Lower lobe of right lung (tissue), 2 donors: ENCODE measurements around the gene DYSF. TPM values are rescaled to one million over a fixed set of nuclear protein-coding genes. Genes with fewer than 3 reads are reported as not detected.
A peak's percentile ranks its signal among the peaks of the same experiment; 100 is the strongest.

ENCODE experiments used
- ATAC-seq, 2 donors: fragments of 200-7000 bp; cut with Tn5 transposase; one replicate each; pipeline ENCODE4 v1.9.1; 2020 to 2022; ENCODE audit warnings: mild to moderate bottlenecking in 2 of 2, moderate library complexity in 2 of 2
- DNase-seq: peaks from one replicate; pipeline ENCODE4 v3.0.0-alpha.2; 2020
- H3K27ac ChIP-seq: fragments of 200-600 bp; one replicate; pipeline ENCODE4 v1.8.0; 2022
- H3K27me3 ChIP-seq: fragments of 200-600 bp; one replicate; pipeline ENCODE4 v1.8.0; 2022; ENCODE audit warnings: low read depth
- H3K36me3 ChIP-seq: fragments of 200-600 bp; one replicate; pipeline ENCODE4 v1.8.0; 2022; ENCODE audit warnings: mild to moderate bottlenecking
- H3K4me1 ChIP-seq: fragments of 200-600 bp; one replicate; pipeline ENCODE4 v1.8.0; 2022
- H3K4me3 ChIP-seq: fragments of 200-600 bp; one replicate; pipeline ENCODE4 v1.8.0; 2022; ENCODE audit warnings: mild to moderate bottlenecking
- H3K9me3 ChIP-seq: fragments of 200-600 bp; one replicate; pipeline ENCODE4 v1.8.0; 2022
- intact Hi-C: fragments of 100-400 bp; cut with DNase I; formaldehyde crosslinking; loops from one replicate; pipeline ENCODE4 v1.11.0; 2022
- total RNA-seq: library from RNA; stranded (reverse); fragmentation: NEBNext Ultra II Directional; extraction: Animal tissue kit (Norgen Biotek cat#: 25700); gene quantifications from one replicate; pipeline ENCODE4 v1.2.1, GENCODE V29; 2021
- TF ChIP-seq, protein P1 (sequence below): fragments of 200-600 bp; IDR thresholded peaks from one replicate; pipeline ENCODE4 v1.8.0; 2022; ENCODE audit warnings: antibody characterized with exemption, mild to moderate bottlenecking
- donor health status: DM: no; HTN: yes; CAD: no; lungs with severe emphysema.

Gene DYSF
- total RNA-seq, 1 donor from 2014 or later, result 41.2 TPM

DNA sequence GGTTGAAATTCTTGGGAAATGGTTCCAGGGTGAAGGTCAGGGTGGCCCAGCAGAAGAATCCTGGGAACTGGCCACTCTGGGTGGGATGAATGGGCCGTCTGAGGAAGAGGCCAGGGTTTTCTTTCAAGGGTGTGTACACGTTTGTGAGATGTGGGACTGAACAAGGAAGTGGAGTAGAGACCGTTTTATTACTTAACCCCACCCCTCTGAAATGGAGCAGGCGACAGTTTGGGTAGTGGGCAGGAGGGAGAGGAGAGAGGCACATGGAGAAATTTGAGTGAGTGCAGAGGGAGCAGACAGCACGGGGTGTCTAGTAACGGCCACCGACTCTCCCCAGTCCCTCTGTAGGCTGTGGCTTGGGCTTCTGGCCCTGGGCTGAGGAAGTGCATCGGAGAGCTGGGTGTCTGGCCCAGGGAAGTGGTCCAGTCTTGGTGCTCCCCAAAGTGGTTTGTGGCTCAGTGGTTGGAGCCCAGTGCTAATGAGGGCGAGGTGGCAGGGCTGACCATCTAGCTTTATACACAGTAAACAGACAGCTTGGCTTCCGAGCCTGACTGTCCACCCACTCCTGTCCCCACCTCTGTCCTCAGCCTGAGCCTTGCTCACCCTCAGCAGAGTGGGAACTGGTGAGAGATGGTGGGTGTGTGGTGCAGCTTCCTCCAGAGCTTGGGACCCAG is 135.3 kb downstream of the DYSF start:
- Histone ChIP-seq H3K4me3 (no peak overlapping the region), H3K36me3 (peaks cover 4% of the 10 kb centered on the region), H3K27ac (no peak overlapping the region), H3K9me3 (no peaks in the 10 kb centered on the region), H3K4me1 (peaks cover 10% of the 10 kb centered on the region), H3K27me3 (no peaks in the 10 kb centered on the region)
- intact Hi-C loops, result no loop called here
- DNase-seq, result no peak
- TF ChIP-seq, protein P1, sequence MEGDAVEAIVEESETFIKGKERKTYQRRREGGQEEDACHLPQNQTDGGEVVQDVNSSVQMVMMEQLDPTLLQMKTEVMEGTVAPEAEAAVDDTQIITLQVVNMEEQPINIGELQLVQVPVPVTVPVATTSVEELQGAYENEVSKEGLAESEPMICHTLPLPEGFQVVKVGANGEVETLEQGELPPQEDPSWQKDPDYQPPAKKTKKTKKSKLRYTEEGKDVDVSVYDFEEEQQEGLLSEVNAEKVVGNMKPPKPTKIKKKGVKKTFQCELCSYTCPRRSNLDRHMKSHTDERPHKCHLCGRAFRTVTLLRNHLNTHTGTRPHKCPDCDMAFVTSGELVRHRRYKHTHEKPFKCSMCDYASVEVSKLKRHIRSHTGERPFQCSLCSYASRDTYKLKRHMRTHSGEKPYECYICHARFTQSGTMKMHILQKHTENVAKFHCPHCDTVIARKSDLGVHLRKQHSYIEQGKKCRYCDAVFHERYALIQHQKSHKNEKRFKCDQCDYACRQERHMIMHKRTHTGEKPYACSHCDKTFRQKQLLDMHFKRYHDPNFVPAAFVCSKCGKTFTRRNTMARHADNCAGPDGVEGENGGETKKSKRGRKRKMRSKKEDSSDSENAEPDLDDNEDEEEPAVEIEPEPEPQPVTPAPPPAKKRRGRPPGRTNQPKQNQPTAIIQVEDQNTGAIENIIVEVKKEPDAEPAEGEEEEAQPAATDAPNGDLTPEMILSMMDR, result no peak
- ATAC-seq, result no peak

DNA sequence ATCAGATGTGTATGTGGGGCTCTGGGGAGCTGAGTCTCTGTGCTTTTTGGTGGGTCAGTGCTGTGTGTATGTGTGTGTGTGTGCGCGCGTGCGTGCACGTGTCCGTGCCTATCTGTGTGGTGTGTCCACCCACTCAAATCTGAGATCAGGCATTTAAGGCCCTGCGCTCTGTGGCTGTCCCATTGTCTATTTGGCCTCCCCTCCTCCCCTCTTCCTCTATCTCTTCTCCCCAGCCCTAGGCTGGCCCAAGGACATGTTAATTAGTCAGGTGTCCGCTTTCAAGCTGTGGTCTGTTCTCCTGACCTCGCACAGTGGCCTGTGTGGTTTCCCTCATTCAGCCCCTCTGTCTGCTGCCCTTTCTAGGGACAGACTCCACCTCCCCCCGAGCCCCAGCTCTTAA is 136.4 kb downstream of the DYSF start:
- TF ChIP-seq, protein P1, result no peak
- Histone ChIP-seq H3K4me1 (peaks cover 10% of the 10 kb centered on the region), H3K27me3 (no peaks in the 10 kb centered on the region), H3K27ac (no peak overlapping the region), H3K9me3 (no peaks in the 10 kb centered on the region), H3K36me3 (peaks cover 4% of the 10 kb centered on the region), H3K4me3 (no peak overlapping the region)
- intact Hi-C loops, result no loop called here
- ATAC-seq (no peak), DNase-seq (no peak)

DNA sequence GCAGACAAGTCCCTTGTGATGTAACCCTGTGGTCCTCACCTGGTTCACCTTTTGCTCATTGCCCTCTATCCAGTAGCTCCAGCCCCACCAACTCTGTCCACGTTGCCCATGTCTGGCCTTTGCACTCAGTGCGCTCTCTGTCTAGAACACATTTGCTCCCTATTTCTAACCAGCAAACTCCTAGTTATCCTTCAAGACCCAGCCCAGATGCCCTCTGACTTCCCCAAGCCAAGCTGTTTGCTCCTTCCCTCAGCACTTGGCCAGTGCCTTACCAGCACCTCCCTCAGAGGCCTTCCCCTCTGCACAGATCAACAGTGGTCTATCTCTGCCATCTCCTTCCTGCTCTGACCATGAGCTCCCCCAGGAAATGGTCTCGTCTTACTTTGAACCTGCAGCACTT is 137.7 kb downstream of the DYSF start:
- TF ChIP-seq, protein P1, result no peak
- Histone ChIP-seq H3K27ac (no peak overlapping the region), H3K27me3 (no peaks in the 10 kb centered on the region), H3K36me3 (peaks cover 4% of the 10 kb centered on the region), H3K4me3 (no peak overlapping the region), H3K9me3 (no peaks in the 10 kb centered on the region), H3K4me1 (peaks cover 10% of the 10 kb centered on the region)
- DNase-seq, result no peak
- ATAC-seq, result no peak
- intact Hi-C loops, result no loop called here

DNA sequence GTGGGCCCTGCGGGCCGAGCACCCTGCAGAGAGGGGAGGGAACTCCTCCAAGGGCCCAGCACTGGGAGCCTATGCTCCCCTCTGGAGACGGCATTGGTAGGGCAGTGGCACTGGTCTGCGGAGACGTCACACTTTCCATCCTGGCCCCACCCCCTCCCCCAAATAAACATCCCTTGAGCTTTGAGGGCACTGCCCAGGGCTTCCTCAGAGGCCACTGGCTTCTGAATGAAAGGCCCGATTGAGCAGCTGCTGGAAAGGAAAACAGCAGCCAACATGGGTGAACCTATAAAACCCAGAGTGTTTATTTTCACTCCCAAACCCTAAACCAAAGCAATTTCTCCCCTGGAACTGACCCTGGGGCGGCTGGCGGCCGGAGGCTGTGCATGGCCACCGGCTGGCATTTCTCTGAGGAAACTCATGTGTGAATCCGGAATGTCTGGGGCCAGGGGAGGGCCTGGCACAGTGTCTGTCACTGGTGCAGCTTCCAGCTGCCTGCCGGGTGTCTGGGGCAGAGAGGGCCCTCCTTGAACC is 138.9 kb downstream of the DYSF start:
- intact Hi-C loops, result no loop called here
- peak; percentile 11 to 41 for ATAC-seq
- no peaks in the 10 kb centered on the region for H3K27me3 ChIP-seq
- H3K27ac ChIP-seq, result peak overlapping the region; percentile 69
- no peak overlapping the region for H3K4me3 ChIP-seq
- H3K9me3 ChIP-seq, result no peaks in the 10 kb centered on the region
- DNase-seq, result no peak
- TF ChIP-seq, protein P1, result no peak
- peaks cover 4% of the 10 kb centered on the region for H3K36me3 ChIP-seq
- peaks cover 10% of the 10 kb centered on the region for H3K4me1 ChIP-seq

DNA sequence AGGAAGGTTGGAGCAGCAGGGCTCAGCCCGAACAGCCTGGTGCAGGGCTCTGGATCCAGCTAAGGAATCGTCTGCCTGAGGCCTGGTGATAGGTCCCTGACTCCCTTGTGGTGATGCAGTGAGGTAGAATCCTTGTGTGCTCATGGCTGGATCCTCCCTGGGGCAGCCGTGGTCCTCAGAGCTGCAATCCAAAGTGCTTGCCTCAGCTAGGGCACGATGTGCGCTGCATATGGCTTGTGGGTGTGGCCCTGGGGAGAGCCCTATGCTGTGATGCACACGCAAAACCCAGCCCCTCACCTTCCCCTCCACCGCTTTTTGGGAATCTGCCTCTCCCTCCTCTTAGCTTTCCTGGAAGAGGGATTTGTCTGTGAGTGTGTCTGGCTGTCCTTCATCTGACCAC is 142.2 kb downstream of the DYSF start:
- peaks cover 5% of the 10 kb centered on the region for H3K36me3 ChIP-seq
- H3K27ac ChIP-seq, result no peak overlapping the region
- no peak overlapping the region for H3K4me3 ChIP-seq
- DNase-seq (no peak), ATAC-seq (no peak)
- no peaks in the 10 kb centered on the region for H3K27me3 ChIP-seq
- no peaks in the 10 kb centered on the region for H3K9me3 ChIP-seq
- TF ChIP-seq, protein P1, result no peak
- H3K4me1 ChIP-seq, result peaks cover 10% of the 10 kb centered on the region
- intact Hi-C loops, result no loop called here
